SK-N-MC (cell line): ENCODE data around the gene JDP2.

Experiments used
- EZH2 ChIP-seq: fragments of 200-600 bp; sonication (generic); IDR thresholded peaks from one replicate; pipeline ENCODE4 v1.6.1; 2017; ENCODE audit warnings: antibody characterized with exemption
- POLR2AphosphoS5 ChIP-seq: IDR thresholded peaks from 2 replicates; pipeline ENCODE4 v1.6.1; 2012; ENCODE audit warnings: mild to moderate bottlenecking, low read depth, low read length, borderline replicate concordance

GRCh38 chr14:75441728-75442127 is 13.9 kb downstream of the JDP2 start:
- no peak for TF ChIP-seq EZH2
- no peak for TF ChIP-seq POLR2AphosphoS5
